GM13977 (cell line): ENCODE data around the gene SART3.
"Not testable (repeated sequence)": the region's sequence is repeated elsewhere in the genome, so short reads cannot be mapped to it uniquely, and the experiment has no call there.

Source experiments
- DNase-seq: peaks from one replicate; pipeline ENCODE4 v3.0.0; 2012; ENCODE audit warnings: low spot score
- CTCF ChIP-seq: IDR thresholded peaks from 2 replicates; pipeline ENCODE4 v1.5.1; 2012; ENCODE audit warnings: mild to moderate bottlenecking, control low read depth; ENCODE audit not compliant: insufficient read depth; ENCODE audit errors: extremely low read depth, missing control alignments
- in situ Hi-C: fragments of 300-500 bp; cut with MboI; formaldehyde crosslinking; loops from one replicate; pipeline ENCODE4 v1.12.0; 2022; ENCODE audit warnings: low sequenced_read_pairs, low pct_unique_long_range_greater_than_20kb, mixed read lengths, inconsistent platforms; ENCODE audit not compliant: unreplicated experiment

SART3 gene

GRCh38 chr12:108591267-108591980, 30.5 kb upstream of the SART3 start:
- no peak for TF ChIP-seq CTCF
- in situ Hi-C loops = no loop called here
- no peak for DNase-seq

GRCh38 chr12:108590463-108590862, 29.5 kb upstream of the SART3 start:
- DNase-seq, in situ Hi-C loops: not testable (repeated sequence)

GRCh38 chr12:108589840-108590229, 28.9 kb upstream of the SART3 start:
- no peak for TF ChIP-seq CTCF
- no peak for DNase-seq
- in situ Hi-C loops = no loop called here

GRCh38 chr12:108589028-108589839, 28.3 kb upstream of the SART3 start:
- in situ Hi-C loops = no loop called here
- no peak for DNase-seq
- no peak for TF ChIP-seq CTCF

- DNase-seq = no peak
- in situ Hi-C loops = no loop called here
- TF ChIP-seq CTCF = no peak
These were observed 26.9 kb upstream of the SART3 start for GRCh38 chr12:108587826-108588225.

- no peak for DNase-seq
- in situ Hi-C loops = no loop called here
- no peak for TF ChIP-seq CTCF
These were observed 25.3 kb upstream of the SART3 start for GRCh38 chr12:108586306-108586705.

GRCh38 chr12:108585864-108586263, 24.9 kb upstream of the SART3 start:
- no peak for TF ChIP-seq CTCF
- no peak for DNase-seq
- in situ Hi-C loops = no loop called here
